Measurements from ENCODE around the gene NOM1. TPM values are rescaled to one million over a fixed set of nuclear protein-coding genes. Genes with fewer than 3 reads are reported as not detected.
A peak's percentile ranks its signal among the peaks of the same experiment; 100 is the strongest.

The NOM1 gene
- total and polyA plus RNA-seq, 2 experiments from 2014 or later, result 17.7 to 36.5 TPM

- peak overlapping the region; percentile 51 for H3K4me2 ChIP-seq
- H3K79me2 ChIP-seq (replicated peaks; ENCODE audit: insufficient read depth), result no peaks in the 10 kb centered on the region
- no peak overlapping the region for H3K27ac Mint-ChIP-seq
- ATAC-seq, result no peak
- peaks cover 56% of the 10 kb centered on the region for H3K4me1 ChIP-seq (ENCODE audit: insufficient read depth)
- no peaks in the 10 kb centered on the region for H3K36me3 ChIP-seq (ENCODE audit: insufficient read depth)
- TF ChIP-seq EZH2phosphoT487 (IDR thresholded peaks at IDR 0.05; ENCODE audit: unreplicated experiment) (peak; percentile 73), EZH2 (IDR thresholded peaks at IDR 0.05; ENCODE audit: low read depth, unreplicated experiment) (peak; percentile 65), ZNF331 (CRISPR knock-in tag; IDR thresholded peaks at IDR 0.05; ENCODE audit: low read depth) (no peak), ZNF462 (CRISPR knock-in tag; IDR thresholded peaks at IDR 0.05) (no peak)
- H3K9me2 ChIP-seq (ENCODE audit: insufficient read depth), result no peaks in the 10 kb centered on the region
- no peak for DNase-seq (ENCODE audit: low spot score)
- peaks cover 97% of the 10 kb centered on the region for H3K27me3 ChIP-seq (ENCODE audit: insufficient read depth)
- no peak overlapping the region for H2AFZ ChIP-seq
- H3K27ac ChIP-seq (ENCODE audit: low read depth), result no peak overlapping the region
- no peaks in the 10 kb centered on the region for H3K9me3 Mint-ChIP-seq
- H3K36me3 Mint-ChIP-seq (ENCODE audit: low read depth), result no peaks in the 10 kb centered on the region
- H3F3A ChIP-seq (replicated peaks; ENCODE audit: low read depth), result peaks cover 25% of the 10 kb centered on the region
- H3K27me3 Mint-ChIP-seq (ENCODE audit: insufficient read depth, low read depth, poor library complexity), result peaks cover 87% of the 10 kb centered on the region
- H3K4me3 ChIP-seq, result 0 out of 2 replicates have a peak overlapping the region, but pooled peaks have one; percentile 17
- H4K20me1 ChIP-seq (replicated peaks; ENCODE audit: insufficient read depth), result peaks cover 31% of the 10 kb centered on the region
- no peak overlapping the region for H3K4me3 Mint-ChIP-seq
- peaks cover 32% of the 10 kb centered on the region for H3K4me1 Mint-ChIP-seq
Observed at GRCh38 chr7:157006829-157007469, 57.4 kb downstream of the NOM1 start.

GRCh38 chr7:157007470-157008066 lies 58.1 kb downstream of the NOM1 start:
- Histone ChIP-seq H3K9me2 (ENCODE audit: insufficient read depth) (no peaks in the 10 kb centered on the region), H3K27ac (ENCODE audit: low read depth) (no peak overlapping the region), H3K4me1 (ENCODE audit: insufficient read depth) (peaks cover 56% of the 10 kb centered on the region), H3K27me3 (ENCODE audit: insufficient read depth) (peaks cover 97% of the 10 kb centered on the region), H3K4me3 (no peak overlapping the region), H2AFZ (no peak overlapping the region), H3K79me2 (replicated peaks; ENCODE audit: insufficient read depth) (no peaks in the 10 kb centered on the region), H3K4me2 (peak overlapping the region; percentile 48; the same call in 1 of the 2 replicates), H4K20me1 (replicated peaks; ENCODE audit: insufficient read depth) (peaks cover 30% of the 10 kb centered on the region), H3K36me3 (ENCODE audit: insufficient read depth) (no peaks in the 10 kb centered on the region), H3F3A (replicated peaks; ENCODE audit: low read depth) (peaks cover 29% of the 10 kb centered on the region)
- H3K9me3 Mint-ChIP-seq, result no peaks in the 10 kb centered on the region
- TF ChIP-seq EZH2 (IDR thresholded peaks at IDR 0.05; ENCODE audit: low read depth, unreplicated experiment) (peak; percentile 74), POLR2AphosphoS5 (IDR thresholded peaks at IDR 0.05; ENCODE audit: low read depth) (no peak), CREB1 (CRISPR knock-in tag; IDR thresholded peaks at IDR 0.05; ENCODE audit: low read depth) (no peak), ETS1 (IDR thresholded peaks at IDR 0.05) (no peak)
- DNase-seq (ENCODE audit: low spot score) (peak; percentile 48), ATAC-seq (no peak)
- no peaks in the 10 kb centered on the region for H3K36me3 Mint-ChIP-seq (ENCODE audit: low read depth)
- no peak overlapping the region for H3K27ac Mint-ChIP-seq
- peaks cover 32% of the 10 kb centered on the region for H3K4me1 Mint-ChIP-seq
- peaks cover 87% of the 10 kb centered on the region for H3K27me3 Mint-ChIP-seq (ENCODE audit: insufficient read depth, low read depth, poor library complexity)
- H3K4me3 Mint-ChIP-seq, result no peak overlapping the region

Data from GM23338 (cell line).